ENCODE results near the gene GLIPR2. TPM values are rescaled to one million over a fixed set of nuclear protein-coding genes. Genes with fewer than 3 reads are reported as not detected.

Gene GLIPR2
- polyA plus RNA-seq, 1 donor from 2014 or later, result 8.0 TPM

GRCh38 chr9:36162211-36162738, 25.7 kb downstream of the GLIPR2 start:
- Histone ChIP-seq H3K9ac (ENCODE audit: low read length) (no peak overlapping the region), H3K9me2 (ENCODE audit: insufficient read depth, low read length) (no peaks in the 10 kb centered on the region), H3K27ac (ENCODE audit: low read length) (no peak overlapping the region), H3K4me3 (ENCODE audit: low read length) (no peak overlapping the region), H3K27me3 (ENCODE audit: insufficient read depth, low read depth, low read length) (no peaks in the 10 kb centered on the region), H3K79me2 (replicated peaks; ENCODE audit: insufficient read depth, low read length) (no peaks in the 10 kb centered on the region), H3K4me2 (ENCODE audit: low read length) (no peak overlapping the region), H3F3A (ENCODE audit: insufficient read depth, low read length, poor library complexity, severe bottlenecking) (no peaks in the 10 kb centered on the region), H2AFZ (ENCODE audit: low read depth, low read length) (no peak overlapping the region), H3K9me3 (ENCODE audit: low read length) (no peaks in the 10 kb centered on the region), H3K36me3 (ENCODE audit: insufficient read depth, low read length) (no peaks in the 10 kb centered on the region), H4K20me1 (ENCODE audit: insufficient read depth) (no peaks in the 10 kb centered on the region)
- TF ChIP-seq SMC3 (conservative IDR thresholded peaks at IDR 0.05; ENCODE audit: poor library complexity), result no peak
- TF ChIP-seq MXI1 (conservative IDR thresholded peaks at IDR 0.05; ENCODE audit: poor library complexity, severe bottlenecking), result no peak

- no peaks in the 10 kb centered on the region for H3K9me2 ChIP-seq (ENCODE audit: insufficient read depth, low read length)
- H3F3A ChIP-seq (ENCODE audit: insufficient read depth, low read length, poor library complexity, severe bottlenecking), result no peaks in the 10 kb centered on the region
- H3K4me2 ChIP-seq (ENCODE audit: low read length), result no peak overlapping the region
- H3K79me2 ChIP-seq (replicated peaks; ENCODE audit: insufficient read depth, low read length), result no peaks in the 10 kb centered on the region
- no peak for TF ChIP-seq EZH2 (IDR thresholded peaks at IDR 0.05; ENCODE audit: borderline replicate concordance, insufficient read depth, low read length, poor library complexity, severe bottlenecking)
- TF ChIP-seq TAF1 (IDR thresholded peaks at IDR 0.05; ENCODE audit: low read depth), result no peak
- no peak for TF ChIP-seq POLR2AphosphoS5 (IDR thresholded peaks at IDR 0.05)
- H4K20me1 ChIP-seq (ENCODE audit: insufficient read depth), result no peaks in the 10 kb centered on the region
- H3K27me3 ChIP-seq (ENCODE audit: insufficient read depth, low read depth, low read length), result no peaks in the 10 kb centered on the region
- no peaks in the 10 kb centered on the region for H3K9me3 ChIP-seq (ENCODE audit: low read length)
- H3K27ac ChIP-seq (ENCODE audit: low read length), result no peak overlapping the region
- H3K4me3 ChIP-seq (ENCODE audit: low read length), result no peak overlapping the region
- H3K36me3 ChIP-seq (ENCODE audit: insufficient read depth, low read length), result no peaks in the 10 kb centered on the region
- no peak overlapping the region for H3K9ac ChIP-seq (ENCODE audit: low read length)
- no peak overlapping the region for H2AFZ ChIP-seq (ENCODE audit: low read depth, low read length)
Measured at GRCh38 chr9:36163049-36163785, 26.7 kb downstream of the GLIPR2 start.

GRCh38 chr9:36163786-36164170, 27.2 kb downstream of the GLIPR2 start:
- H3K4me2 ChIP-seq (ENCODE audit: low read length), result no peak overlapping the region
- no peak overlapping the region for H2AFZ ChIP-seq (ENCODE audit: low read depth, low read length)
- H3K36me3 ChIP-seq (ENCODE audit: insufficient read depth, low read length), result no peaks in the 10 kb centered on the region
- no peak overlapping the region for H3K27ac ChIP-seq (ENCODE audit: low read length)
- H3K9me3 ChIP-seq (ENCODE audit: low read length), result no peaks in the 10 kb centered on the region
- no peaks in the 10 kb centered on the region for H3F3A ChIP-seq (ENCODE audit: insufficient read depth, low read length, poor library complexity, severe bottlenecking)
- H3K27me3 ChIP-seq (ENCODE audit: insufficient read depth, low read depth, low read length), result no peaks in the 10 kb centered on the region
- H3K4me3 ChIP-seq (ENCODE audit: low read length), result no peak overlapping the region
- no peaks in the 10 kb centered on the region for H3K79me2 ChIP-seq (replicated peaks; ENCODE audit: insufficient read depth, low read length)
- no peaks in the 10 kb centered on the region for H4K20me1 ChIP-seq (ENCODE audit: insufficient read depth)
- TF ChIP-seq RAD21 (conservative IDR thresholded peaks at IDR 0.05) (no peak), TAF1 (IDR thresholded peaks at IDR 0.05; ENCODE audit: low read depth) (no peak), CTCF (IDR thresholded peaks at IDR 0.05; ENCODE audit: poor library complexity, severe bottlenecking) (no peak), REST (IDR thresholded peaks at IDR 0.05; ENCODE audit: borderline replicate concordance) (no peak), MXI1 (conservative IDR thresholded peaks at IDR 0.05; ENCODE audit: poor library complexity, severe bottlenecking) (no peak), EP300 (conservative IDR thresholded peaks at IDR 0.05; ENCODE audit: poor library complexity, severe bottlenecking) (no peak), POLR2AphosphoS5 (IDR thresholded peaks at IDR 0.05) (no peak), SMC3 (conservative IDR thresholded peaks at IDR 0.05; ENCODE audit: poor library complexity) (no peak), EZH2 (IDR thresholded peaks at IDR 0.05; ENCODE audit: borderline replicate concordance, insufficient read depth, low read length, poor library complexity, severe bottlenecking) (no peak)
- H3K9me2 ChIP-seq (ENCODE audit: insufficient read depth, low read length), result no peaks in the 10 kb centered on the region
- no peak overlapping the region for H3K9ac ChIP-seq (ENCODE audit: low read length)

All from neural cell (in vitro differentiated cells).